HepG2 (cell line): Measurements from ENCODE around the gene PRR30. TPM values are rescaled to one million over a fixed set of nuclear protein-coding genes. Genes with fewer than 3 reads are reported as not detected.

Experiments used
- ADNP ChIP-seq: sonication (generic); formaldehyde crosslinking; IDR thresholded peaks from 2 replicates; pipeline ENCODE4 v1.4.0; 2020; ENCODE audit warnings: missing genetic modification reagents
- ATF7 ChIP-seq, 2 experiments: fragments of 450-650 bp in 1 of 2; sonication (generic) in 1 of 2; formaldehyde crosslinking in 1 of 2; IDR thresholded peaks; 2 replicates each; pipeline versions ENCODE4 v1.4.0 to v1.6.1; 2016 to 2020; ENCODE audit warnings: antibody characterized with exemption in 1 of 2, mild to moderate bottlenecking in 1 of 2, missing genetic modification reagents in 1 of 2
- EP300 ChIP-seq, 3 experiments: sonication (generic) in 1 of 3; formaldehyde crosslinking in 1 of 3; IDR thresholded peaks; 2 replicates each; pipeline versions ENCODE4 v1.5.1 to v1.6.1; 2011 to 2020; ENCODE audit warnings: low read depth in 2 of 3, low read length in 2 of 3, borderline replicate concordance in 1 of 3, improper control_type of control experiment in 1 of 3, mild to moderate bottlenecking in 1 of 3, missing genetic modification reagents in 1 of 3, moderate library complexity in 1 of 3
- GABPB1 ChIP-seq: IDR thresholded peaks from 2 replicates; pipeline ENCODE4 v1.6.1; 2016; ENCODE audit warnings: mild to moderate bottlenecking, missing genetic modification reagents, moderate library complexity, missing compliant biosample characterization
- HHEX ChIP-seq: IDR thresholded peaks from 2 replicates; pipeline ENCODE4 v1.6.1; 2016; ENCODE audit warnings: control low read depth
- HIVEP1 ChIP-seq: sonication (generic); formaldehyde crosslinking; IDR thresholded peaks from 2 replicates; pipeline ENCODE4 v1.4.0; 2020; ENCODE audit warnings: mild to moderate bottlenecking, missing genetic modification reagents
- HNRNPL ChIP-seq: fragments of 200-400 bp; formaldehyde crosslinking; IDR thresholded peaks from 2 replicates; pipeline ENCODE4 v1.6.1; 2017; ENCODE audit warnings: mild to moderate bottlenecking, low read depth, low read length
- RCOR2 ChIP-seq: IDR thresholded peaks from 2 replicates; pipeline ENCODE4 v1.6.1; 2016; ENCODE audit warnings: missing biosample characterization, missing genetic modification reagents
- RXRB ChIP-seq: IDR thresholded peaks from 2 replicates; pipeline ENCODE4 v1.6.1; 2016; ENCODE audit warnings: borderline replicate concordance, missing genetic modification reagents, missing compliant biosample characterization
- SIX4 ChIP-seq: sonication (generic); formaldehyde crosslinking; IDR thresholded peaks from 2 replicates; pipeline ENCODE4 v1.4.0; 2020; ENCODE audit warnings: missing genetic modification reagents
- SP1 ChIP-seq, 2 experiments: fragments of 450-650 bp in 1 of 2; sonication (generic) in 1 of 2; formaldehyde crosslinking in 1 of 2; IDR thresholded peaks; 2 replicates each; pipeline versions ENCODE4 v1.4.0 to v1.6.1; 2016 to 2020; ENCODE audit warnings: missing genetic modification reagents in 1 of 2
- ZFY ChIP-seq: sonication (generic); formaldehyde crosslinking; IDR thresholded peaks from 2 replicates; pipeline ENCODE4 v1.4.0; 2020; ENCODE audit warnings: missing genetic modification reagents
- ZNF10 ChIP-seq: sonication (generic); formaldehyde crosslinking; IDR thresholded peaks from 2 replicates; pipeline ENCODE4 v1.4.0; 2020; ENCODE audit warnings: mild to moderate bottlenecking, low read depth, missing genetic modification reagents, borderline replicate concordance
- ZNF607 ChIP-seq: sonication (generic); formaldehyde crosslinking; IDR thresholded peaks from 2 replicates; pipeline ENCODE4 v1.5.1; 2020; ENCODE audit warnings: missing genetic modification reagents, mild to moderate bottlenecking, borderline replicate concordance
- polyA plus RNA-seq, 8 experiments: library from polyadenylated mRNA; depleted of rRNA in 3 of 8; stranded (reverse) in 7 of 8; unstranded in 1 of 8; fragments of >200 nt; fragmentation: Illumina TruSeq in 4 of 8; extraction: Trizol in 4 of 8; gene quantifications; 2 replicates each; pipeline versions ENCODE4 v1.2.1 to v1.2.3, GENCODE V29; 2011 to 2016; ENCODE audit warnings: low read depth in 4 of 8, missing spikeins in 1 of 8, mixed read lengths in 1 of 8; ENCODE audit not compliant: insufficient read depth in 1 of 8
- total RNA-seq, 5 experiments: library from RNA; depleted of rRNA; stranded (reverse); fragments of >200 nt; fragmentation: Illumina TruSeq; extraction: Trizol; gene quantifications; 2 replicates each; pipeline ENCODE4 v1.2.3, GENCODE V29; 2016; ENCODE audit warnings: low read depth in 1 of 5
- TF ChIP-seq, protein P1 (sequence below): sonication (generic); formaldehyde crosslinking; IDR thresholded peaks from 2 replicates; pipeline ENCODE4 v1.8.0; 2022; ENCODE audit warnings: missing genetic modification reagents, mild to moderate bottlenecking, moderate library complexity, borderline replicate concordance
- TF ChIP-seq, protein P2 (sequence below): sonication (generic); formaldehyde crosslinking; IDR thresholded peaks from 2 replicates; pipeline ENCODE4 v1.9.0; 2021; ENCODE audit warnings: missing genetic modification reagents, mild to moderate bottlenecking, borderline replicate concordance
- TF ChIP-seq, protein P3 (sequence below): IDR thresholded peaks from 2 replicates; pipeline ENCODE4 v1.4.0; 2020; ENCODE audit warnings: mild to moderate bottlenecking, missing genetic modification reagents
- TF ChIP-seq, protein P4 (sequence below): sonication (generic); formaldehyde crosslinking; IDR thresholded peaks from 2 replicates; pipeline ENCODE4 v1.8.0; 2023; ENCODE audit warnings: mild to moderate bottlenecking, missing genetic modification reagents

PRR30 gene
- total and polyA plus RNA-seq, 2 of the 13 experiments (the other 11 are each of a cell fraction or from before 2014, with no cell fraction given) = not detected

DNA sequence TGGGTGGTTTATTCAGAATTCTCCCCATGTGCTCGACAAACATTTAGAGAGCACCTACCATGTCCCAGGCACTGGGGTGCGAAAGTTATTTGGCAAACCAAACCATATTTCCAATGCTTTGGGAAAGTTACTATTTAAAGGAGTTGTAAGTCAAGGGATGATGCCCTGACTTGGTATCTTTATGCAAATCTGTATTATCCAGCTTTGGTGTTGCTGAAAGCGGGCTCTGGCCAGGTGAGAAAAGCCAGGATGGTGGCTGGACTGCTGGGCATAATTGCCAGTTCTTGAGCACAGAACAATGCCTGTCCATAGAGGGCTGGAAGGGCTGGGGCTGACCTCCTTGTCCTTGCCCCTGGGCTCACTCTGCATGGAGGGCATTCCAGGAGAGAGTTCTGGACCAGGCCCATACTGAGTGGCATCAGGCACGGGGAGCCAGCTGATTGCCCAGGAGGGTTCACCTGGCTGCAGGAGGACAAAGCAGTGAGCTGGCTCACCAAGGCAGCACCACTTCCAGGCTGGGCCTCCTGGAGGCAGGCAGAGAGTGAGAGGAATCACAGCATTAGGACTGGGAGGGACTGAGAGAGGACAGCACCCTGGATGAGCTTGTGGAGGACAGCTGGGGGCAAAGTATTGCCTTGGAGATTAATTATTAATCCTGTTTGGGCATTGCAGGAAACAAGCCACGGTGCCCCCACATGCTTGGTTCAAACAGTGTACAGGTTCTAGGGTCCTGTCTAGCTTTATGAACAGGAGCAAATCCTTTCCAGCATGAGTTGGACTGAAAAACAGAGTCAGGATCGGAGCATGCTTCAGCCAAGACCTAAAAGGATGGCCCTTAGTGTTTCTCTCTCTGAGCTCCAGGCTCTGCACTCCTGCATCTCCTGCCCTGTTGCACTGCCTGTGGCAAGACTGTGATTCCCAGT lies 45.5 kb downstream of the PRR30 start (continued):
- no peak for TF ChIP-seq SP1 (IDR thresholded peaks at IDR 0.05)
- TF ChIP-seq SP1 (CRISPR knock-in tag; IDR thresholded peaks at IDR 0.05) = peak; percentile 60; the same call in 1 of the 2 replicates
- TF ChIP-seq HNRNPL = peak; percentile 87
- 0 out of 2 replicates have a peak, but pooled peaks have one; percentile 12 for TF ChIP-seq HHEX (CRISPR knock-in tag)
- no peak for TF ChIP-seq ATF7 (IDR thresholded peaks at IDR 0.05)
- 0 out of 2 replicates have a peak, but pooled peaks have one; percentile 47 for TF ChIP-seq ATF7 (CRISPR knock-in tag; IDR thresholded peaks at IDR 0.05)
- TF ChIP-seq, protein P1, sequence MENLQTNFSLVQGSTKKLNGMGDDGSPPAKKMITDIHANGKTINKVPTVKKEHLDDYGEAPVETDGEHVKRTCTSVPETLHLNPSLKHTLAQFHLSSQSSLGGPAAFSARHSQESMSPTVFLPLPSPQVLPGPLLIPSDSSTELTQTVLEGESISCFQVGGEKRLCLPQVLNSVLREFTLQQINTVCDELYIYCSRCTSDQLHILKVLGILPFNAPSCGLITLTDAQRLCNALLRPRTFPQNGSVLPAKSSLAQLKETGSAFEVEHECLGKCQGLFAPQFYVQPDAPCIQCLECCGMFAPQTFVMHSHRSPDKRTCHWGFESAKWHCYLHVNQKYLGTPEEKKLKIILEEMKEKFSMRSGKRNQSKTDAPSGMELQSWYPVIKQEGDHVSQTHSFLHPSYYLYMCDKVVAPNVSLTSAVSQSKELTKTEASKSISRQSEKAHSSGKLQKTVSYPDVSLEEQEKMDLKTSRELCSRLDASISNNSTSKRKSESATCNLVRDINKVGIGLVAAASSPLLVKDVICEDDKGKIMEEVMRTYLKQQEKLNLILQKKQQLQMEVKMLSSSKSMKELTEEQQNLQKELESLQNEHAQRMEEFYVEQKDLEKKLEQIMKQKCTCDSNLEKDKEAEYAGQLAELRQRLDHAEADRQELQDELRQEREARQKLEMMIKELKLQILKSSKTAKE (CRISPR knock-in tag) = peak; percentile 74; the same call in 1 of the 2 replicates
- no peak for TF ChIP-seq ZNF10 (CRISPR knock-in tag)
- peak in 1 of 2 experiments; percentile 74; a peak in 2 of 4 replicates for TF ChIP-seq EP300 (IDR thresholded peaks at IDR 0.05; ENCODE audit: low read depth in 2 of 2, low read length in 2 of 2)
- no peak; the same call in 1 of the 2 replicates for TF ChIP-seq EP300 (CRISPR knock-in tag; IDR thresholded peaks at IDR 0.05; ENCODE audit: borderline replicate concordance)
- TF ChIP-seq RXRB = peak; percentile 85
- TF ChIP-seq, protein P2, sequence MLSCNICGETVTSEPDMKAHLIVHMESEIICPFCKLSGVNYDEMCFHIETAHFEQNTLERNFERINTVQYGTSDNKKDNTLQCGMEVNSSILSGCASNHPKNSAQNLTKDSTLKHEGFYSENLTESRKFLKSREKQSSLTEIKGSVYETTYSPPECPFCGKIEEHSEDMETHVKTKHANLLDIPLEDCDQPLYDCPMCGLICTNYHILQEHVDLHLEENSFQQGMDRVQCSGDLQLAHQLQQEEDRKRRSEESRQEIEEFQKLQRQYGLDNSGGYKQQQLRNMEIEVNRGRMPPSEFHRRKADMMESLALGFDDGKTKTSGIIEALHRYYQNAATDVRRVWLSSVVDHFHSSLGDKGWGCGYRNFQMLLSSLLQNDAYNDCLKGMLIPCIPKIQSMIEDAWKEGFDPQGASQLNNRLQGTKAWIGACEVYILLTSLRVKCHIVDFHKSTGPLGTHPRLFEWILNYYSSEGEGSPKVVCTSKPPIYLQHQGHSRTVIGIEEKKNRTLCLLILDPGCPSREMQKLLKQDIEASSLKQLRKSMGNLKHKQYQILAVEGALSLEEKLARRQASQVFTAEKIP = no peak
- TF ChIP-seq SIX4 = peak; percentile 49; the same call in 1 of the 2 replicates
- TF ChIP-seq HIVEP1 (CRISPR knock-in tag) = no peak
- TF ChIP-seq GABPB1 (CRISPR knock-in tag) = peak; percentile 40; the same call in 1 of the 2 replicates
- TF ChIP-seq, protein P3, sequence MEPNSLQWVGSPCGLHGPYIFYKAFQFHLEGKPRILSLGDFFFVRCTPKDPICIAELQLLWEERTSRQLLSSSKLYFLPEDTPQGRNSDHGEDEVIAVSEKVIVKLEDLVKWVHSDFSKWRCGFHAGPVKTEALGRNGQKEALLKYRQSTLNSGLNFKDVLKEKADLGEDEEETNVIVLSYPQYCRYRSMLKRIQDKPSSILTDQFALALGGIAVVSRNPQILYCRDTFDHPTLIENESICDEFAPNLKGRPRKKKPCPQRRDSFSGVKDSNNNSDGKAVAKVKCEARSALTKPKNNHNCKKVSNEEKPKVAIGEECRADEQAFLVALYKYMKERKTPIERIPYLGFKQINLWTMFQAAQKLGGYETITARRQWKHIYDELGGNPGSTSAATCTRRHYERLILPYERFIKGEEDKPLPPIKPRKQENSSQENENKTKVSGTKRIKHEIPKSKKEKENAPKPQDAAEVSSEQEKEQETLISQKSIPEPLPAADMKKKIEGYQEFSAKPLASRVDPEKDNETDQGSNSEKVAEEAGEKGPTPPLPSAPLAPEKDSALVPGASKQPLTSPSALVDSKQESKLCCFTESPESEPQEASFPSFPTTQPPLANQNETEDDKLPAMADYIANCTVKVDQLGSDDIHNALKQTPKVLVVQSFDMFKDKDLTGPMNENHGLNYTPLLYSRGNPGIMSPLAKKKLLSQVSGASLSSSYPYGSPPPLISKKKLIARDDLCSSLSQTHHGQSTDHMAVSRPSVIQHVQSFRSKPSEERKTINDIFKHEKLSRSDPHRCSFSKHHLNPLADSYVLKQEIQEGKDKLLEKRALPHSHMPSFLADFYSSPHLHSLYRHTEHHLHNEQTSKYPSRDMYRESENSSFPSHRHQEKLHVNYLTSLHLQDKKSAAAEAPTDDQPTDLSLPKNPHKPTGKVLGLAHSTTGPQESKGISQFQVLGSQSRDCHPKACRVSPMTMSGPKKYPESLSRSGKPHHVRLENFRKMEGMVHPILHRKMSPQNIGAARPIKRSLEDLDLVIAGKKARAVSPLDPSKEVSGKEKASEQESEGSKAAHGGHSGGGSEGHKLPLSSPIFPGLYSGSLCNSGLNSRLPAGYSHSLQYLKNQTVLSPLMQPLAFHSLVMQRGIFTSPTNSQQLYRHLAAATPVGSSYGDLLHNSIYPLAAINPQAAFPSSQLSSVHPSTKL = peak; percentile 76
- TF ChIP-seq, protein P4, sequence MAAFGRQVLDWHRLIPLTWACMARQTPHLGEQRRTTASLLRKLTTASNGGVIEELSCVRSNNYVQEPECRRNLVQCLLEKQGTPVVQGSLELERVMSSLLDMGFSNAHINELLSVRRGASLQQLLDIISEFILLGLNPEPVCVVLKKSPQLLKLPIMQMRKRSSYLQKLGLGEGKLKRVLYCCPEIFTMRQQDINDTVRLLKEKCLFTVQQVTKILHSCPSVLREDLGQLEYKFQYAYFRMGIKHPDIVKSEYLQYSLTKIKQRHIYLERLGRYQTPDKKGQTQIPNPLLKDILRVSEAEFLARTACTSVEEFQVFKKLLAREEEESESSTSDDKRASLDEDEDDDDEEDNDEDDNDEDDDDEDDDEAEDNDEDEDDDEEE = peak; percentile 26; the same call in 1 of the 2 replicates
- TF ChIP-seq ADNP (CRISPR knock-in tag) = 0 out of 2 replicates have a peak, but pooled peaks have one; percentile 52
- peak; percentile 88 for TF ChIP-seq ZFY
- TF ChIP-seq RCOR2 (CRISPR knock-in tag) = 0 out of 2 replicates have a peak, but pooled peaks have one; percentile 45
- TF ChIP-seq ZNF607 (CRISPR knock-in tag) = peak; percentile 83; the same call in 1 of the 2 replicates
